ENCODE measurements around the gene SLC27A1.

Gene SLC27A1

DNA sequence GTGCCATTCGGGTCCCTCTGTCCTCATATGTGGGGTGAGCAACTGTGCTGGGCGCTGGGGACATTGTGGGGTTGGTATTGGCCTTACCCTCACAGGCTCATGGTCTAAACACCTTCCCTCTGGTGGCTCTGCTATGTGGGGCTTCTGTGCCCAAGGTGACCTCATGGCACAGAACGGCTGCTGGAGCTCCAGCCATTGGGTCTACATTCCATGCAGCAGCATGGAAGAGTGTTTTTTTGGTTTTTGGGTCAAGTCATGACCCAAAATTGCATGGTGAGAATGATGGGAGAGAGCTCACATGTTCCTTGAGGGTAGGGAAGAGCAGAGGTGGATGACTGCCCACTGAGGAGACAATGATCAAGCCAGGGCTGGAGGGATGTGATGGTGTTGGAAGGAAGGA is 58.3 kb downstream of the SLC27A1 start:
- no peak for ATAC-seq
- TF ChIP-seq TCF4 (CRISPR knock-in tag; IDR thresholded peaks at IDR 0.05; ENCODE audit: borderline replicate concordance) (no peak), BACH2 (CRISPR knock-in tag; IDR thresholded peaks at IDR 0.05; ENCODE audit: borderline replicate concordance) (no peak), ZC3H10 (CRISPR knock-in tag; IDR thresholded peaks at IDR 0.05) (no peak), ZFP3 (CRISPR knock-in tag; IDR thresholded peaks at IDR 0.05) (no peak), PPARA (CRISPR knock-in tag; IDR thresholded peaks at IDR 0.05; ENCODE audit: borderline replicate concordance) (no peak), OSR1 (CRISPR knock-in tag; IDR thresholded peaks at IDR 0.05) (no peak), RARB (CRISPR knock-in tag; IDR thresholded peaks at IDR 0.05) (no peak), CSRNP3 (CRISPR knock-in tag; IDR thresholded peaks at IDR 0.05) (no peak), ZNF565 (CRISPR knock-in tag; conservative IDR thresholded peaks at IDR 0.05; ENCODE audit: low read depth) (no peak), GLIS3 (CRISPR knock-in tag; IDR thresholded peaks at IDR 0.05) (no peak), ZNF8 (CRISPR knock-in tag; IDR thresholded peaks at IDR 0.05) (no peak)
- TF ChIP-seq, protein P1, sequence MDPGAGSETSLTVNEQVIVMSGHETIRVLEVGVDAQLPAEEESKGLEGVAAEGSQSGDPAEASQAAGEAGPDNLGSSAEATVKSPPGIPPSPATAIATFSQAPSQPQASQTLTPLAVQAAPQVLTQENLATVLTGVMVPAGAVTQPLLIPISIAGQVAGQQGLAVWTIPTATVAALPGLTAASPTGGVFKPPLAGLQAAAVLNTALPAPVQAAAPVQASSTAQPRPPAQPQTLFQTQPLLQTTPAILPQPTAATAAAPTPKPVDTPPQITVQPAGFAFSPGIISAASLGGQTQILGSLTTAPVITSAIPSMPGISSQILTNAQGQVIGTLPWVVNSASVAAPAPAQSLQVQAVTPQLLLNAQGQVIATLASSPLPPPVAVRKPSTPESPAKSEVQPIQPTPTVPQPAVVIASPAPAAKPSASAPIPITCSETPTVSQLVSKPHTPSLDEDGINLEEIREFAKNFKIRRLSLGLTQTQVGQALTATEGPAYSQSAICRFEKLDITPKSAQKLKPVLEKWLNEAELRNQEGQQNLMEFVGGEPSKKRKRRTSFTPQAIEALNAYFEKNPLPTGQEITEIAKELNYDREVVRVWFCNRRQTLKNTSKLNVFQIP (CRISPR knock-in tag; IDR thresholded peaks at IDR 0.05; ENCODE audit: borderline replicate concordance, low read depth), result no peak
- TF ChIP-seq, protein P2, sequence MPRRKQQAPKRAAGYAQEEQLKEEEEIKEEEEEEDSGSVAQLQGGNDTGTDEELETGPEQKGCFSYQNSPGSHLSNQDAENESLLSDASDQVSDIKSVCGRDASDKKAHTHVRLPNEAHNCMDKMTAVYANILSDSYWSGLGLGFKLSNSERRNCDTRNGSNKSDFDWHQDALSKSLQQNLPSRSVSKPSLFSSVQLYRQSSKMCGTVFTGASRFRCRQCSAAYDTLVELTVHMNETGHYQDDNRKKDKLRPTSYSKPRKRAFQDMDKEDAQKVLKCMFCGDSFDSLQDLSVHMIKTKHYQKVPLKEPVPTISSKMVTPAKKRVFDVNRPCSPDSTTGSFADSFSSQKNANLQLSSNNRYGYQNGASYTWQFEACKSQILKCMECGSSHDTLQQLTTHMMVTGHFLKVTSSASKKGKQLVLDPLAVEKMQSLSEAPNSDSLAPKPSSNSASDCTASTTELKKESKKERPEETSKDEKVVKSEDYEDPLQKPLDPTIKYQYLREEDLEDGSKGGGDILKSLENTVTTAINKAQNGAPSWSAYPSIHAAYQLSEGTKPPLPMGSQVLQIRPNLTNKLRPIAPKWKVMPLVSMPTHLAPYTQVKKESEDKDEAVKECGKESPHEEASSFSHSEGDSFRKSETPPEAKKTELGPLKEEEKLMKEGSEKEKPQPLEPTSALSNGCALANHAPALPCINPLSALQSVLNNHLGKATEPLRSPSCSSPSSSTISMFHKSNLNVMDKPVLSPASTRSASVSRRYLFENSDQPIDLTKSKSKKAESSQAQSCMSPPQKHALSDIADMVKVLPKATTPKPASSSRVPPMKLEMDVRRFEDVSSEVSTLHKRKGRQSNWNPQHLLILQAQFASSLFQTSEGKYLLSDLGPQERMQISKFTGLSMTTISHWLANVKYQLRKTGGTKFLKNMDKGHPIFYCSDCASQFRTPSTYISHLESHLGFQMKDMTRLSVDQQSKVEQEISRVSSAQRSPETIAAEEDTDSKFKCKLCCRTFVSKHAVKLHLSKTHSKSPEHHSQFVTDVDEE (CRISPR knock-in tag; IDR thresholded peaks at IDR 0.05), result no peak
- TF ChIP-seq, protein P3, sequence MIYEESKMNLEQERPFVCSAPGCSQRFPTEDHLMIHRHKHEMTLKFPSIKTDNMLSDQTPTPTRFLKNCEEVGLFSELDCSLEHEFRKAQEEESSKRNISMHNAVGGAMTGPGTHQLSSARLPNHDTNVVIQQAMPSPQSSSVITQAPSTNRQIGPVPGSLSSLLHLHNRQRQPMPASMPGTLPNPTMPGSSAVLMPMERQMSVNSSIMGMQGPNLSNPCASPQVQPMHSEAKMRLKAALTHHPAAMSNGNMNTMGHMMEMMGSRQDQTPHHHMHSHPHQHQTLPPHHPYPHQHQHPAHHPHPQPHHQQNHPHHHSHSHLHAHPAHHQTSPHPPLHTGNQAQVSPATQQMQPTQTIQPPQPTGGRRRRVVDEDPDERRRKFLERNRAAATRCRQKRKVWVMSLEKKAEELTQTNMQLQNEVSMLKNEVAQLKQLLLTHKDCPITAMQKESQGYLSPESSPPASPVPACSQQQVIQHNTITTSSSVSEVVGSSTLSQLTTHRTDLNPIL (CRISPR knock-in tag; IDR thresholded peaks at IDR 0.05; ENCODE audit: low read depth), result no peak

GRCh38 chr19:17529239-17530158 is 59.2 kb downstream of the SLC27A1 start:
- ATAC-seq, result no peak
- TF ChIP-seq CSDC2 (CRISPR knock-in tag; IDR thresholded peaks at IDR 0.05), result no peak
- no peak for TF ChIP-seq ZNF565 (CRISPR knock-in tag; conservative IDR thresholded peaks at IDR 0.05; ENCODE audit: low read depth)
- no peak for TF ChIP-seq OSR1 (CRISPR knock-in tag; IDR thresholded peaks at IDR 0.05)
- TF ChIP-seq ARNTL (CRISPR knock-in tag; IDR thresholded peaks at IDR 0.05; ENCODE audit: borderline replicate concordance, low read depth), result no peak
- TF ChIP-seq ESRRG (CRISPR knock-in tag; IDR thresholded peaks at IDR 0.05), result no peak
- no peak for TF ChIP-seq ZC3H10 (CRISPR knock-in tag; IDR thresholded peaks at IDR 0.05)
- TF ChIP-seq, protein P4, sequence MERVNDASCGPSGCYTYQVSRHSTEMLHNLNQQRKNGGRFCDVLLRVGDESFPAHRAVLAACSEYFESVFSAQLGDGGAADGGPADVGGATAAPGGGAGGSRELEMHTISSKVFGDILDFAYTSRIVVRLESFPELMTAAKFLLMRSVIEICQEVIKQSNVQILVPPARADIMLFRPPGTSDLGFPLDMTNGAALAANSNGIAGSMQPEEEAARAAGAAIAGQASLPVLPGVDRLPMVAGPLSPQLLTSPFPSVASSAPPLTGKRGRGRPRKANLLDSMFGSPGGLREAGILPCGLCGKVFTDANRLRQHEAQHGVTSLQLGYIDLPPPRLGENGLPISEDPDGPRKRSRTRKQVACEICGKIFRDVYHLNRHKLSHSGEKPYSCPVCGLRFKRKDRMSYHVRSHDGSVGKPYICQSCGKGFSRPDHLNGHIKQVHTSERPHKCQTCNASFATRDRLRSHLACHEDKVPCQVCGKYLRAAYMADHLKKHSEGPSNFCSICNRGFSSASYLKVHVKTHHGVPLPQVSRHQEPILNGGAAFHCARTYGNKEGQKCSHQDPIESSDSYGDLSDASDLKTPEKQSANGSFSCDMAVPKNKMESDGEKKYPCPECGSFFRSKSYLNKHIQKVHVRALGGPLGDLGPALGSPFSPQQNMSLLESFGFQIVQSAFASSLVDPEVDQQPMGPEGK (CRISPR knock-in tag; IDR thresholded peaks at IDR 0.05; ENCODE audit: borderline replicate concordance), result no peak
- TF ChIP-seq, protein P2 (CRISPR knock-in tag; IDR thresholded peaks at IDR 0.05), result no peak
- TF ChIP-seq CSRNP3 (CRISPR knock-in tag; IDR thresholded peaks at IDR 0.05), result no peak
- TF ChIP-seq TOX (CRISPR knock-in tag; IDR thresholded peaks at IDR 0.05; ENCODE audit: borderline replicate concordance), result no peak
- TF ChIP-seq PPARA (CRISPR knock-in tag; IDR thresholded peaks at IDR 0.05; ENCODE audit: borderline replicate concordance), result no peak
- TF ChIP-seq TCF4 (CRISPR knock-in tag; IDR thresholded peaks at IDR 0.05; ENCODE audit: borderline replicate concordance), result no peak
- no peak for TF ChIP-seq ZNF70 (CRISPR knock-in tag; IDR thresholded peaks at IDR 0.05)
- TF ChIP-seq, protein P3 (CRISPR knock-in tag; IDR thresholded peaks at IDR 0.05; ENCODE audit: low read depth), result no peak
- no peak for TF ChIP-seq ZNF8 (CRISPR knock-in tag; IDR thresholded peaks at IDR 0.05)
